ENCODE measurements around the gene PLEKHA7. TPM values are rescaled to one million over a fixed set of nuclear protein-coding genes. Genes with fewer than 3 reads are reported as not detected.

Gene PLEKHA7
- polyA plus RNA-seq, 6 donors from 2014 or later = 0.15 to 0.16 TPM; not detected in 4

DNA sequence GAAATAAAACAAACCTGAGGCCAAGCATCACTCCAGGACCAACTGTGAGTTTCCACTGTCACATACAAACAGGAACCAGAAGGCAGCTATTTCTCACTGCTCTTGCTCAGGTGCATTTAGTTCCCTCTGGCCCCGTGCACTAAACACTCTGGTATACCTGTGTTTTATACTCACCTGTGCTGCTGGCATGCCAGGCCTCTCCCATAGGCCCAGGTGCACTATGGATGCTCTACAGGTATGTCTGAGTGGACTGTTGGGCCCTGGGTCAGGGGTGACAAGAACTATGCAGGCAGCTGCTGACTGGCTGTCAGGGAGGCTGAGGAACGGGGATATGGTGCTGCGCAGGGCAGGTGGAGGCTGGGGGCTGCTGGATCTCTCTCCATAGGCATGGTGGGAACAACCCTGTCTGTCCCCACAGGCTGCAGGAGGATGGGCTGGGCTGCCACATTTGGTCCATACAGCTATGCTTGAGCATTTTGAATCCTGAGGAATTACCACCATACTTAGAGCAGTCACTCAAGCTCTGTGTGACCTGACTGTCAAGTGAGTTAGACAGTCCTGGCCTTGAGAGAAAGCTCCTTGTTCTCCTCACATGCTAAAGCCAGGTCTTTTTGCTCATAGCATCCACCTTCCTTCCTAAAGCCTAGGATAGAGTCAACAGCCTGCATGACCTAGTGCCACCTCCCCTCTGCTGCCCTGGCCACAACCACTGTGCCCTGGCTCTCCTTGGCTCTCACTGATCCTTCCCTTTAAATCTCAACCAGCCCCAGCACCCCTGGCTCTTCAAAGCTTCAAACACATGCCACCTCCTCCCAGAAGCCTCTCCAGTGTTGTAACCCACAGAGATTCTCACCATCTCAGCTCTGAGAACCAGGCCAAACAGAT, 202.8 kb downstream of the PLEKHA7 start:
- ATAC-seq (ENCODE audit: low read depth in 2 of 2) (no peak), DNase-seq (no peak)
- Mint-ChIP-seq H3K4me3 (no peak overlapping the region), H3K36me3 (no peaks in the 10 kb centered on the region), H3K27ac (no peak overlapping the region), H3K27me3 (no peaks in the 10 kb centered on the region), H3K4me1 (no peaks in the 10 kb centered on the region), H3K9me3 (no peaks in the 10 kb centered on the region)

DNA sequence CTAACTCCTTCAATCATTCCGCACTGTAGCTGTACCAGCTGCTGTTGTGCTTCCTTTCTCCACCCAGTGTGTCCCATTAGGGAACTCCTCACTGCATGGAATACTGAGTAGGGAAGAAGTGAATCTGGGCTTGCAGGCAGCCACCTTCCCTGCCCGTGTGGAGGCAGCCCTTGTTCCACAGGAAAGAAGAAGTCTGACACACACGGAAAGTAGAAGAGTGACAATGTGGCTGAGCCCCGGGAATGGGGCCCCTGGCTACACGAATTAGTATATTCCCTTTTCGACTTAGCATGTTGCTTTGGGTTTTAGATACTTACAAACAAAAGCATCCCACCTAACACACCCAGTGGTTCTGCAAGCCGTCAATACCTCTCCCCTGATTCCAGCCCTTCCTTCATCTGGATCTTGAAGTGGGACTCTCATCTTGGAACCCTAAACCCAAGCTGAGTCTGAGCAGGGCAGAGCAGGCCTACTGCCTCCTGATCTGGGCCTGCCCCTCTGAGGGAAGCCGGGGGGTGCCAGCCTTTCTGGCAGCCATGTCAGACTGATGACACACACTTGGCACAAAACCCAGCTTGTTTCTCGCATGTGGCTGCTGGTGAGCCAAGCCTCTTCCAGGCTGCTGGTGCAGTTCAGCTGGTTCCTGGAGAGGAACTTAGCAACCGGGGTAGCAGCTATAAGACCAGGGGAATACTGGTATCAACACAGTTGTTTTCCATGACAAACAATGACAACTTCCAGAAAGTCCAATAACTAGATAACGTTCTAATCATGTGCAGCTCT, 204.1 kb downstream of the PLEKHA7 start:
- no peak for DNase-seq
- Mint-ChIP-seq H3K4me1 (no peaks in the 10 kb centered on the region), H3K27ac (no peak overlapping the region)

DNA sequence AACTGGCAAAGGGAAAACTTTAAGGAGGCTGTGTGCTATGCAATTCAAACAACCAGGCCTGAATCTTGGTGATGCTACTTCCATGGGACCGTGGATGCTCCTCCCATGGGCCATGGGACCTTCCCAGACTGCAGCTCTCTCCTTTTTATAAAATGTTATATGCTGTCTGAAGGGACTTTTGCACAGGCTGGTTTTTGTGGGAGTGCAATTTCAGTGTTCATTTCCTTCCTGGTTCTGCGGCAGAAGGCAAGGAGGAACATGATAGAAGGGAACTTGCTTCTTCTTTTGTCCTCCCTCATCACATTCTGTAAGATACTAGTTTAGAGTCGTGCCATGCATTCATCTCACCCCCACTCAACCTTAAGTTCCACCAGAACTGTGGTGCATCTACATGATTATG, 206.9 kb downstream of the PLEKHA7 start:
- H3K4me3 Mint-ChIP-seq = no peak overlapping the region
- DNase-seq (no peak), ATAC-seq (ENCODE audit: low read depth in 2 of 2) (no peak)
- H3K27ac Mint-ChIP-seq = no peak overlapping the region
- no peaks in the 10 kb centered on the region for H3K4me1 Mint-ChIP-seq
- H3K27me3 Mint-ChIP-seq = no peaks in the 10 kb centered on the region
- no peaks in the 10 kb centered on the region for H3K36me3 Mint-ChIP-seq
- H3K9me3 Mint-ChIP-seq = no peaks in the 10 kb centered on the region

More for the DNA sequence above, 204.1 kb downstream of the PLEKHA7 start:
- Mint-ChIP-seq H3K9me3 (no peaks in the 10 kb centered on the region), H3K36me3 (no peaks in the 10 kb centered on the region), H3K27me3 (no peaks in the 10 kb centered on the region), H3K4me3 (no peak overlapping the region)
- no peak for ATAC-seq (ENCODE audit: low read depth in 2 of 2)

DNA sequence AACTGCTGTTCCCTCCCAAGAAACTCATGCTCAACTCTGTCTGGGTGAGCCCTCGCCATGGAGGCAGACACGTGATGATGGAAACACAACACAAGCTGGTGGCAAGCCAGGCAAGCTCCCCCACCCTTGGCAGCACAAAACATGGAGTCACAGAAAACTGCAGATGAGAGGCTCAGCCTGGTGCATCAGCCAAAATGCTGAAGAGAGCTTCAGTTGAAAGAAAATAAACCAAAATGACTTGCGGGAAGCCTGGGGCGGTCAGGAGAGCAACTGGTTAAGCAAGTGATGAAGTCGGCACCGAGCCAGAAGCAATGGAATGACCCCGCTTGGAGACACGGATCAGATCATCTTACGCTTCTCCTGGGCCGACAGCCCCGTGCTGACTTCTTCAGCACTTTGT, 207.4 kb downstream of the PLEKHA7 start:
- Mint-ChIP-seq H3K4me1 (no peaks in the 10 kb centered on the region), H3K36me3 (no peaks in the 10 kb centered on the region), H3K27me3 (no peaks in the 10 kb centered on the region), H3K9me3 (no peaks in the 10 kb centered on the region), H3K4me3 (no peak overlapping the region), H3K27ac (no peak overlapping the region)
- DNase-seq (no peak), ATAC-seq (ENCODE audit: low read depth in 2 of 2) (no peak)

DNA sequence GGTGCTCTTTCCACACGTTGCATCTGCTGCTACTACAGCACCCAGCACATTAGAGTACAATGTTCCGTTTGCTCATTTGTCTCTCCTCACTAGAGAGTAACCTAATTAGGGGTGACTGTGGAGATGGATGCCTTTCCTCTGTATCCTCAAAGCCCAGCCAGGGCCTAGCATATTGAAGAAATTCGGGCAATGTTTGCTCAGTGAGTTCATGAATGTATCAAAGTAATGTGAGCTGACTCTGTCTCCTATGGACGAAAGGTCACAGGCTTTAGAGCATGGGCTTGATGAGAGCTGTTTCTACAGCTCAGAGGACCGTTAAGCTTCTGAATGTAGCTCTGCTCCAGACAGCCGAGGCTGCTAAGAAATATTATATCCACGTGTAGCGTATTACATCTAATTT, 208.3 kb downstream of the PLEKHA7 start:
- H3K9me3 Mint-ChIP-seq = no peaks in the 10 kb centered on the region
- H3K27ac Mint-ChIP-seq = no peak overlapping the region
- no peak overlapping the region for H3K4me3 Mint-ChIP-seq
- no peaks in the 10 kb centered on the region for H3K36me3 Mint-ChIP-seq
- no peaks in the 10 kb centered on the region for H3K4me1 Mint-ChIP-seq
- H3K27me3 Mint-ChIP-seq = no peaks in the 10 kb centered on the region
- DNase-seq (no peak), ATAC-seq (ENCODE audit: low read depth in 2 of 2) (no peak)

DNA sequence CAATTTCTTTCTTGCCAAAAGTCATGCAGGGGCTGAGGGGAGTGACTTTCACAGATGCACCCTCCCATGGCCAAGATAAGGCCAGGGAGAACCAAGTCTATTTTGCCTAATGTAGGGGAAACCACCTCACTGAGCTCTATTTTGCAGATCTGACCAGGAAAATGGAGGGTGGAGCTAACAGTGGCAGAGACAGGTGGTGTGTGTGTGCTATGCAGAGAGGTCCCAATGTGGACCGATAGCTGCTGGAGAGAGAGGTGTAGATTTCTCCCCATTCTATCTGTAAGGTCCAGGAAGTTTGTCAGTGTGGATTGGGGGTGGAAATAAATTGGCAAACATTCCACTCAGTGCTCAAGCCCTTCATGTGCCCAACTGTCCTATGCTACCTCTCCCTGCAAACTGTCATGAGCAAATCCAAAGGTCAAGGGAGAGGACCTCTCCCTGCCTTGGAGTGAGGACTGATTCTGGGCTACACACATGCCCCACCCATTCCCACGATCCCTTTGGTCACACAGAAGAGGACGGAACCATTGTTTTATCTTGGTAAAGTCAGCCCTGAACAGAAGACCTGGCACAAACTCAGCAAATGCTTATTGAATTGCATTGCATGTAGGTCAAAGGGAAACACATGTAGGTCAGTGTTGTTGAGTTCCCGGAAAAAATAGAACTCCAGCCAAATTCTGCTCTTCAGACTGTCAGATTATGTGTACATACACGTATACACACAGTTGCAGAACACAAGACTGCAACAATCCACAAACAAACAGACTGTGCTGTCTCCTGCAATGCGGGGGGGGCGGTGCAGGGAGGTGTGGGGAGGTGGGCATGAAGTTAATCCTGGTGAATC, 209.9 kb downstream of the PLEKHA7 start:
- Mint-ChIP-seq H3K27ac (peak overlapping the region in 1 of 6 donors; percentile 32), H3K4me1 (no peaks in the 10 kb centered on the region), H3K27me3 (no peaks in the 10 kb centered on the region), H3K4me3 (peak overlapping the region in 1 of 8 donors; percentile 1), H3K9me3 (no peaks in the 10 kb centered on the region), H3K36me3 (no peaks in the 10 kb centered on the region)
- no peak for DNase-seq
- ATAC-seq (ENCODE audit: low read depth in 2 of 2) = no peak

DNA sequence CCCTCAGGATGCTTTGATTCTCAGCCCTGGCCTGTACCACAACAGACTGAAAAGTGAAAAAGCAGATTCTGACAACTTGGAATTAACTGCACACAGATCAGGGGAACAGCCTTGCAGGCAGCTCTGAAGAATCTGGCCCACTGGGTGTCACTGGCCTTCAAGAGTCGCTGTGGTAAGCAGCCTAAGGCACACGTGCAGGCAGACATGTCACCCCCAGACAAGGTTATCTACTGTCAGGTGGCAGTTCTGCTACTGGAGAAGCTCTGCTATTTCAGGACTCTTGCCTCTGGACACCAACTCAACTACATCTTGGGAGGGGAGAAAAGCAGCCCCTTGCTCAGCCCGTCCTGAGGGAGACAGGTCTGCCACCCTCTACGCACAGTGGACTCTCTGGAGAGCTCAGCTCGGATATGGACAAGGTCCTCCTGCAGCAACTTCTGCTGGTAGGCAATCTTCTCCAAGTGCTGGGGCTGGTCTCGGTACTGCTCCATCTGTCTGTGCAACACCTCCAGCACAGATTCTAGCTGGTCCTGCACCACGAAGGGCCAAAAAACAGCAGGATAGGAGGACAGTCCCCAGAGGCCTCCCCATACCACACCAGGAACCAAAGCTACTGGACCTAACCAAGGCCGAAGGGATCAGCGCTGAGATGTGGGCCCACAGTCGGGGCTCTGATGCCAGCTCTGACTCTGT, 212.8 kb downstream of the PLEKHA7 start:
- H3K27me3 Mint-ChIP-seq = no peaks in the 10 kb centered on the region
- DNase-seq (no peak), ATAC-seq (ENCODE audit: low read depth in 2 of 2) (no peak)
- no peak overlapping the region for H3K4me3 Mint-ChIP-seq
- H3K9me3 Mint-ChIP-seq = no peaks in the 10 kb centered on the region
- H3K4me1 Mint-ChIP-seq = no peaks in the 10 kb centered on the region
- H3K36me3 Mint-ChIP-seq = no peaks in the 10 kb centered on the region
- H3K27ac Mint-ChIP-seq = no peak overlapping the region

DNA sequence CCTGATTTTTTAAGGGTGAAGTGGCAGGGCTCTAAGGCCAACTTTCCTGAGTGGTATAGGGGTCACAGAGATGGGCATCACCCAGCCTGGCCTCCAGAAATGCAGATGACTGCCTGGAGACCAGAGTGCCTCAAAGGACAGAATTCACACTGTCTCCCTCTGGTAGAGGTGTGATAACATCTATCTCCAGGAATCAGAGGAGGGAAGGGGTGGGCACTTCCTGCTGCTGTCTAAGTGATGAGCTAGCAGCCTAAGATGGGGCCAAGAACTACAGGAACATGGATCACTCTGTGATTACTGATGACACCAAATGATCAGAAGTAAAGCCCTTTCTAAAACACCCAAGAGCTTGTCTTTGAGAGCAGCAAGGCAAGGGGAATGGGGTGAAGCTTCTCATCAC, 213.8 kb downstream of the PLEKHA7 start:
- Mint-ChIP-seq H3K27ac (no peak overlapping the region), H3K27me3 (no peaks in the 10 kb centered on the region), H3K36me3 (no peaks in the 10 kb centered on the region), H3K4me3 (no peak overlapping the region), H3K4me1 (peaks cover 0 to 2% (median 0%) of the 10 kb centered on the region in 3 donors), H3K9me3 (no peaks in the 10 kb centered on the region)
- DNase-seq (no peak), ATAC-seq (ENCODE audit: low read depth in 2 of 2) (no peak)

DNA sequence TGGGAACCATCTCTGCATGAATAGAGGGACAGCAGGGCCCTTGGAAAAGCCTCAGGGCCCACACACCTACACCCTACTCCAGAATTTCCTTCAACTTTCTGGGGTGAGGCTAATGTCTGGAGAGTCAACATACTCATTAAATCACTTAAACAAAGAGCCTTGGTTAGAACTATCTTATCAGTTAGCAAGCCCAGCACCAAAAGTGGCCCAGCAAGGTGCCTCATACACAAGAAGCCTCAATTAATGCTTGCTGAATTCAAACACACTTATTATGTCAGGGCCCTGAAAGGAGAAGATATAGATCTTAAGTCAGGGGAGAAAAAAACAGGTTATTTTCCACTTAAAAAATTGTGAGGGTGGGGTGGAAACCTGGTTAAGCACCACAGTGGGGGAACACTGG, 214.3 kb downstream of the PLEKHA7 start:
- Mint-ChIP-seq H3K27me3 (no peaks in the 10 kb centered on the region), H3K27ac (no peak overlapping the region), H3K4me1 (peaks cover 0 to 6% (median 4%) of the 10 kb centered on the region in 3 donors), H3K4me3 (no peak overlapping the region), H3K9me3 (no peaks in the 10 kb centered on the region), H3K36me3 (no peaks in the 10 kb centered on the region)
- no peak for DNase-seq
- ATAC-seq (ENCODE audit: low read depth in 2 of 2) = no peak

DNA sequence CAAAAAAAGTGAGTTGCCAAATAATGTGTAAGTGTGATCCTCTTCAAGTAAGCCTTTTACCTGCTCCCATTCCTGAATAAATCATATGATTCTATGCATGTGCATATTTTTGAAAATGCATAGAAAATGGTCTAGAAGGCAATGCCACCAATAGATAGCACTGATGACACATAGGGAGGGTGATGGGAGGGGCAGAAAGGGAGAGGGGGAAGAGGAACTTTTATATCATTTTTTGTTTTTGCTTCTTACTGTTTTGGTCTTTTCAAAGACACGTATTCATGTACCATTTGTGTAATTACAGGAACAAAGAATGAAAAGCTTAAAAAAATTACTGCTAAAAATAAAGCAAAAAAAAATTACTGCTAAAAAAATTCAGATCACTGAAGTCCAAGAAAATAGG, 215.0 kb downstream of the PLEKHA7 start:
- DNase-seq = no peak
- H3K27ac Mint-ChIP-seq = no peak overlapping the region
- no peak overlapping the region for H3K4me3 Mint-ChIP-seq
- H3K4me1 Mint-ChIP-seq = peaks cover 0 to 7% (median 7%) of the 10 kb centered on the region in 3 donors
- H3K9me3 Mint-ChIP-seq = no peaks in the 10 kb centered on the region
- ATAC-seq (ENCODE audit: low read depth in 2 of 2) = no peak
- no peaks in the 10 kb centered on the region for H3K36me3 Mint-ChIP-seq
- H3K27me3 Mint-ChIP-seq = no peaks in the 10 kb centered on the region

DNA sequence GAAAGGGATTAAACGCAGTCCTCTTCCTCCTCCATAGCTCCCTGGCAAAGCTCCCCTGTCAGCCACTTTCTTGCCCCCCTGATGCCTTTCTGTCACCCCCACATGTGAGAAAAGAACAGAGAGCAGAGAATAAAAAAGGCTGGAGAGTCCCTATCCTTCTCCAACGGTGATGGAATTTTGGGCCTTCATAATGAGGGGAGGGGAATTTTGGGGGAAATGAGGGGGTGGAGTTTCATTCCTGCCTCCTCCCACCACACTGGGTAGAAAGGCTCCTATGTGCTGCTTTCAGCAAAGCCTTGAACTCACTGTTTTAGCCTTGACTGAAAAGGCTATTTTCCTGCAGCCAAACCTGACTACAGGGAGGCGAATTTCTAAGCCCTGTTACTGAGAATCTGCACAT, 216.4 kb downstream of the PLEKHA7 start:
- Mint-ChIP-seq H3K27me3 (no peaks in the 10 kb centered on the region), H3K9me3 (no peaks in the 10 kb centered on the region), H3K4me3 (no peak overlapping the region), H3K4me1 (peaks cover 0 to 7% (median 7%) of the 10 kb centered on the region in 3 donors), H3K27ac (no peak overlapping the region), H3K36me3 (no peaks in the 10 kb centered on the region)
- no peak for ATAC-seq (ENCODE audit: low read depth in 2 of 2)
- DNase-seq = no peak

DNA sequence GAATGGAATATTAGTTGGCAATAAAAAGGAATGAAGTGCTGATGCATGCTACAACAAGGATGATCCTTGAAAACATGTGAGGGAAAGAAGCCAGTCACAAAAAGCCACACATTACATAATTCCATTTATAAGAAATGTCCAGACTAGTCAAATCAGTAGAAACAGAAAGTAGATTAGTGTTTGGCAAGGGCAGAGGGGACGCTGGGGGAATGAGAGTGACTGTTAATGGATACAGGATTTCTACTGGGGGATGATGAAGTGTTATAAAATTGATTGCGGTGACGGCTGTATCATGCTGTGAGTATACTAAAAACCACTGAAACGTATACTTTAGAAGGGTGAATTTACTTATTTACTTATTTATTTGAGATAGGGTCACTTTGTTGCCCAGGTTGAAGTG, 217.9 kb downstream of the PLEKHA7 start:
- no peaks in the 10 kb centered on the region for H3K9me3 Mint-ChIP-seq
- H3K27ac Mint-ChIP-seq = peak overlapping the region in 2 of 6 donors; percentile 6 to 72
- ATAC-seq (ENCODE audit: low read depth in 2 of 2) = no peak
- H3K36me3 Mint-ChIP-seq = no peaks in the 10 kb centered on the region
- peaks cover 0 to 7% (median 7%) of the 10 kb centered on the region in 3 donors for H3K4me1 Mint-ChIP-seq
- DNase-seq = no peak
- no peak overlapping the region for H3K4me3 Mint-ChIP-seq
- no peaks in the 10 kb centered on the region for H3K27me3 Mint-ChIP-seq

DNA sequence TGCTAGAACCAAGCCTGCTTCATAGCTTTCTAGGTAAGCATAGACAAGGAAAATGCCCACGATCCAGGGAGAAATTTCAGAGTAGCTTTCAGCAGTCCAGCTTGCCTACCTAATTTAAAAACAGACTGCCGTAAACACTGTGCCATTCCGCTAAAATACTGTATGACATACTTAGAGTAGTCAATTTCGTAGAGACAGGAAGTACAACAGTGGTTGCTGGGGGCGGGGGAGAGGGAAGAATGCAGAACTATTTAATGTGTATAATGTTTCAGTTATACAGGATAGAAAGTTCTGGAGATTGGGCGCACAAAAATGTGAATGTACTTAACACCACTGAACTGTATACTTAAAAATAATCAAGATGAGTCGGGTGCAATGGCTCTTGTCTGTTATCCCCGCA, 219.1 kb downstream of the PLEKHA7 start:
- H3K9me3 Mint-ChIP-seq = no peaks in the 10 kb centered on the region
- no peaks in the 10 kb centered on the region for H3K36me3 Mint-ChIP-seq
- no peaks in the 10 kb centered on the region for H3K27me3 Mint-ChIP-seq
- peak overlapping the region in 1 of 6 donors; percentile 35 for H3K27ac Mint-ChIP-seq
- ATAC-seq (ENCODE audit: low read depth in 2 of 2) (no peak), DNase-seq (no peak)
- no peak overlapping the region for H3K4me3 Mint-ChIP-seq
- H3K4me1 Mint-ChIP-seq = peaks cover 0 to 7% (median 7%) of the 10 kb centered on the region in 3 donors
